Osteoblast (primary cell): Measurements from ENCODE around the gene TBL1X. TPM values are rescaled to one million over a fixed set of nuclear protein-coding genes. Genes with fewer than 3 reads are reported as not detected.

Experiments
- DNase-seq: peaks from one replicate; pipeline ENCODE4 v3.0.0; 2011; ENCODE audit warnings: low spot score, mixed read lengths; ENCODE audit not compliant: insufficient read length; ENCODE audit errors: missing footprints
- H2AFZ ChIP-seq: 2 replicates; pipeline ENCODE4 v1.6.0; 2011; ENCODE audit warnings: mild to moderate bottlenecking, low read length
- H3K27ac ChIP-seq: 2 replicates; pipeline ENCODE4 v1.5.1; 2011; ENCODE audit warnings: mild to moderate bottlenecking, low read depth, low read length, moderate library complexity
- H3K27me3 ChIP-seq: 2 replicates; pipeline ENCODE4 v1.6.0; 2012; ENCODE audit warnings: mild to moderate bottlenecking, control low read depth, inconsistent platforms, low read length, moderate library complexity; ENCODE audit not compliant: insufficient read depth
- H3K36me3 ChIP-seq: 2 replicates; pipeline ENCODE4 v1.5.1; 2011; ENCODE audit warnings: mild to moderate bottlenecking, low read length, control low read depth, moderate library complexity; ENCODE audit not compliant: insufficient read depth
- H3K4me1 ChIP-seq: 2 replicates; pipeline ENCODE4 v1.5.1; 2011; ENCODE audit warnings: mild to moderate bottlenecking, low read length, control low read depth, moderate library complexity; ENCODE audit not compliant: insufficient read depth
- H3K4me2 ChIP-seq: 2 replicates; pipeline ENCODE4 v1.6.0; 2011; ENCODE audit warnings: mild to moderate bottlenecking, low read length; ENCODE audit not compliant: insufficient read depth
- H3K4me3 ChIP-seq: fragments of 200-600 bp; sonication (generic); 3 replicates; pipeline ENCODE4 v1.5.1; 2012; ENCODE audit warnings: mild to moderate bottlenecking, low read length, inconsistent platforms; ENCODE audit not compliant: insufficient read depth
- H3K79me2 ChIP-seq: 2 replicates; pipeline ENCODE4 v1.6.0; 2012; ENCODE audit warnings: mild to moderate bottlenecking, low read length, control low read depth, inconsistent platforms; ENCODE audit not compliant: insufficient read depth
- H3K9me3 ChIP-seq: 2 replicates; pipeline ENCODE4 v1.5.1; 2011; ENCODE audit warnings: low read depth, low read length, control low read depth
- H4K20me1 ChIP-seq: 2 replicates; pipeline ENCODE4 v1.6.0; 2012; ENCODE audit warnings: mild to moderate bottlenecking, low read length, control low read depth; ENCODE audit not compliant: insufficient read depth
- CTCF ChIP-seq: IDR thresholded peaks from 2 replicates; pipeline ENCODE4 v1.5.1; 2011; ENCODE audit warnings: mild to moderate bottlenecking, low read depth, low read length, moderate library complexity; ENCODE audit errors: extremely low read depth
- total RNA-seq: library from RNA; depleted of rRNA; stranded (reverse); fragments of >200 nt; gene quantifications from 2 replicates; pipeline ENCODE4 v1.2.3, GENCODE V29; 2012

The TBL1X gene
- total RNA-seq, 1 donor = 15.2 TPM

DNA sequence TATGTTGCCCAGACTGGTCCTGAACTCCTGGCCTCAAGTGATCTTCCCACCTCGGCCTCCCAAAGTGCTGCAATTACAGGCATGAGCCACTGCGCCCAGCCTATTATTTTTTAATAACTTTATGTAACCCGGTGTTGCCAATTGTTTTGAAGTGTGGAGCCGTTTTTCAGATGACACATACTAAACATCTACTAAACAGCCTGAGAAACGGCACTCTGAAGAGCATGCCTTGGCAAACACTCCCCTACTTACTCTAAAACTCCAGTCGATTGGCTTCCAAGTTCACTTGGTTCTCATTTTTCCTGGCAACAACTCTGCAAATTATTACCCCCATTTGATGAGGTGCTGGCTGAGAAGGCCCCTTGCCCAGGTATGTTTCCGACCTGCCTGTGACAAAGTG lies 169.7 kb downstream of the TBL1X start:
- Histone ChIP-seq H4K20me1 (no peaks in the 10 kb centered on the region), H3K4me2 (no peak overlapping the region), H3K27ac (no peak overlapping the region), H2AFZ (no peak overlapping the region), H3K79me2 (no peaks in the 10 kb centered on the region), H3K36me3 (no peaks in the 10 kb centered on the region), H3K4me3 (no peak overlapping the region), H3K4me1 (no peaks in the 10 kb centered on the region), H3K9me3 (no peaks in the 10 kb centered on the region), H3K27me3 (no peaks in the 10 kb centered on the region)
- TF ChIP-seq CTCF = no peak
- no peak for DNase-seq

DNA sequence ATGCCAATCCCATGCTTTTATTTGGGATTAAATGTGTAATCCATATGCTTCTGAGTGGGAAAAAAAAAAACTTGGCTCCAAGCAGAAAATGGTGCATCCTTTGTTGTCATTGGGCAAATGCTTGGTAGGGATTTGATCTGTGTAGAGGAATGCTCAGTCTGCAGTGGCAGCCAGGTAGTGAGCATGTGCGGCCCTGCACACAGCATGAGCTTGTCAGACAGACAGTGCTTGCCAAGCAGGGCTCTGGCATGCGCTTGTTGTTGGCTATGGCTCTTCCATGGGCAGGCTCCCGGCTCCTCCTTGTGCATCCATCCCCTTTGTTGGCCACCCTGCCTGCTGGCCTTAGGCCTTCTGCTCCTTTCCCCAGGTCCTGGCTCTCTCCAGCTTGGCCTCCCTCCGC lies 170.5 kb downstream of the TBL1X start:
- Histone ChIP-seq H3K27ac (no peak overlapping the region), H4K20me1 (no peaks in the 10 kb centered on the region), H3K9me3 (no peaks in the 10 kb centered on the region), H3K4me1 (no peaks in the 10 kb centered on the region), H3K27me3 (no peaks in the 10 kb centered on the region), H3K79me2 (no peaks in the 10 kb centered on the region), H2AFZ (no peak overlapping the region), H3K36me3 (no peaks in the 10 kb centered on the region), H3K4me3 (no peak overlapping the region), H3K4me2 (no peak overlapping the region)
- no peak for TF ChIP-seq CTCF
- DNase-seq = no peak

DNA sequence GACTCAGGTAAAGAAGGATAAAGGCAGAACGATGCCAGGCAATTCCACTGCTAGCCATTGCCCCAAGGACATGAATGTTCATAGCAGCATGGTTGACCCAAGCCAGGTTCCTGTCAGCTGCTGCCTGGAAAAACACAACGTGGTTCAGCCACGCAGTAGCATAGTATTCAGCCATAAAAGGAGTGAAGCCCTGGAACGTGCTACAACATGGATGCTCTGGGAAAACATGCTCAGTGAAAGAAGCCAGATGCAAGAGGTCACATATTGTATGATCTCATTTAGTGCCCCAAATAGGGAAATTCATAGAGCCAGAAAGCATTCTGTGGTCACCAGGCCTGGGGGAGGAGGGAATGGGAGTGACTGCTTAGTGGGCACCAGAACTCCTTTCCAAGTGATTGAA lies 170.9 kb downstream of the TBL1X start:
- Histone ChIP-seq H3K4me3 (no peak overlapping the region), H2AFZ (no peak overlapping the region), H3K4me1 (no peaks in the 10 kb centered on the region), H3K27me3 (no peaks in the 10 kb centered on the region), H3K27ac (no peak overlapping the region), H3K4me2 (no peak overlapping the region), H3K9me3 (no peaks in the 10 kb centered on the region), H3K79me2 (no peaks in the 10 kb centered on the region), H4K20me1 (no peaks in the 10 kb centered on the region), H3K36me3 (no peaks in the 10 kb centered on the region)
- DNase-seq = no peak
- no peak for TF ChIP-seq CTCF

DNA sequence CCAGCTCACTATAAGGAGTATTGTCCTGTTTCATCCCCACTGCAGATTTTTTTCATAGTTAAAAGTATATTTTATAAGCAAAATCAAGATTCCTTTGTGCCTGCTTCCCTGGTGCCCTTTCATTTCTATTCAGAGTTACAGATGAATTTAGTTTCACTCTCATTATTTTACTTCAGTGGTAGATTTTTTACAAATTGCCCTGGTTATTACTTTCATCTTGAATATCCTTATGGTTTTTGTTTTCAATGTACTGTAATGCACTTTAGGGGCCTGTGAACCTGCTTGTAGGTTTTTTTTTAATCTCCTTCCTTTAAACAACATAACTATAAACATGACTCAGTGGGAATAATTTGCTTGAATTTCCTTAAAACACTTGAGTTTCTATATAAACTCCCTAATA lies 174.0 kb downstream of the TBL1X start:
- Histone ChIP-seq H4K20me1 (no peaks in the 10 kb centered on the region), H3K4me3 (no peak overlapping the region), H3K27ac (no peak overlapping the region), H3K36me3 (no peaks in the 10 kb centered on the region), H3K4me1 (no peaks in the 10 kb centered on the region), H3K27me3 (no peaks in the 10 kb centered on the region), H3K79me2 (no peaks in the 10 kb centered on the region), H3K4me2 (no peak overlapping the region), H2AFZ (no peak overlapping the region), H3K9me3 (no peaks in the 10 kb centered on the region)
- TF ChIP-seq CTCF = no peak
- DNase-seq = no peak
